HCT116 (cell line): Measurements from ENCODE around the gene GSTT2B.

Experiments
- CEBPB ChIP-seq: IDR thresholded peaks from 2 replicates; pipeline ENCODE4 v1.6.1; 2012; ENCODE audit warnings: low read depth
- EZH2 ChIP-seq: fragments of 200-600 bp; sonication (generic); IDR thresholded peaks from 2 replicates; pipeline ENCODE4 v1.6.1; 2017; ENCODE audit warnings: antibody characterized with exemption, mixed run types
- POLR2A ChIP-seq: IDR thresholded peaks from 2 replicates; pipeline ENCODE4 v1.7.0; 2011; ENCODE audit warnings: borderline replicate concordance; ENCODE audit not compliant: insufficient read depth, insufficient read length; ENCODE audit errors: extremely low read depth
- POLR2AphosphoS5 ChIP-seq: IDR thresholded peaks from 2 replicates; pipeline ENCODE4 v1.6.1; 2011; ENCODE audit warnings: mild to moderate bottlenecking, low read depth, low read length, moderate library complexity
- REST ChIP-seq: IDR thresholded peaks from 2 replicates; pipeline ENCODE4 v1.6.1; 2012; ENCODE audit warnings: low read depth
- YY1 ChIP-seq: IDR thresholded peaks from 2 replicates; pipeline ENCODE4 v1.6.1; 2011; ENCODE audit warnings: low read length, low read depth, moderate library complexity, mild to moderate bottlenecking; ENCODE audit not compliant: insufficient replicate concordance; ENCODE audit errors: extremely low read depth
- TF ChIP-seq, protein P1 (sequence below), 3 experiments: fragments of 200-600 bp in 1 of 3; sonication (generic) in 1 of 3; IDR thresholded peaks in 2 of 3; conservative IDR thresholded peaks in 1 of 3; 2 replicates each; pipeline ENCODE4 v1.5.1; 2012 to 2017; ENCODE audit warnings: low read depth in 2 of 3, low read length in 2 of 3, antibody characterized with exemption in 1 of 3, borderline replicate concordance in 1 of 3, control low read depth in 1 of 3, mild to moderate bottlenecking in 1 of 3, mixed read lengths in 1 of 3, mixed run types in 1 of 3, moderate library complexity in 1 of 3; ENCODE audit not compliant: insufficient read depth in 1 of 3

GRCh38 chr22:23984430-23984829, 23.4 kb upstream of the GSTT2B start:
- TF ChIP-seq CEBPB (no peak), YY1 (no peak), EZH2 (no peak), POLR2AphosphoS5 (no peak), REST (no peak), POLR2A (no peak)
- TF ChIP-seq, protein P1, sequence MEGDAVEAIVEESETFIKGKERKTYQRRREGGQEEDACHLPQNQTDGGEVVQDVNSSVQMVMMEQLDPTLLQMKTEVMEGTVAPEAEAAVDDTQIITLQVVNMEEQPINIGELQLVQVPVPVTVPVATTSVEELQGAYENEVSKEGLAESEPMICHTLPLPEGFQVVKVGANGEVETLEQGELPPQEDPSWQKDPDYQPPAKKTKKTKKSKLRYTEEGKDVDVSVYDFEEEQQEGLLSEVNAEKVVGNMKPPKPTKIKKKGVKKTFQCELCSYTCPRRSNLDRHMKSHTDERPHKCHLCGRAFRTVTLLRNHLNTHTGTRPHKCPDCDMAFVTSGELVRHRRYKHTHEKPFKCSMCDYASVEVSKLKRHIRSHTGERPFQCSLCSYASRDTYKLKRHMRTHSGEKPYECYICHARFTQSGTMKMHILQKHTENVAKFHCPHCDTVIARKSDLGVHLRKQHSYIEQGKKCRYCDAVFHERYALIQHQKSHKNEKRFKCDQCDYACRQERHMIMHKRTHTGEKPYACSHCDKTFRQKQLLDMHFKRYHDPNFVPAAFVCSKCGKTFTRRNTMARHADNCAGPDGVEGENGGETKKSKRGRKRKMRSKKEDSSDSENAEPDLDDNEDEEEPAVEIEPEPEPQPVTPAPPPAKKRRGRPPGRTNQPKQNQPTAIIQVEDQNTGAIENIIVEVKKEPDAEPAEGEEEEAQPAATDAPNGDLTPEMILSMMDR (IDR thresholded peaks at IDR 0.05 in 2 of 3, conservative IDR thresholded peaks at IDR 0.05 in 1 of 3; ENCODE audit: borderline replicate concordance in 1 of 3, insufficient read depth in 1 of 3, low read depth in 2 of 3, low read length in 2 of 3) = peak; percentile 75 to 81 (median 76)
